ENCODE measurements around the gene ASPRV1. TPM values are rescaled to one million over a fixed set of nuclear protein-coding genes. Genes with fewer than 3 reads are reported as not detected.

Gene ASPRV1
- polyA plus RNA-seq, 2 of the 4 experiments (the other 2 are of a cell fraction), result 0.36 TPM

DNA sequence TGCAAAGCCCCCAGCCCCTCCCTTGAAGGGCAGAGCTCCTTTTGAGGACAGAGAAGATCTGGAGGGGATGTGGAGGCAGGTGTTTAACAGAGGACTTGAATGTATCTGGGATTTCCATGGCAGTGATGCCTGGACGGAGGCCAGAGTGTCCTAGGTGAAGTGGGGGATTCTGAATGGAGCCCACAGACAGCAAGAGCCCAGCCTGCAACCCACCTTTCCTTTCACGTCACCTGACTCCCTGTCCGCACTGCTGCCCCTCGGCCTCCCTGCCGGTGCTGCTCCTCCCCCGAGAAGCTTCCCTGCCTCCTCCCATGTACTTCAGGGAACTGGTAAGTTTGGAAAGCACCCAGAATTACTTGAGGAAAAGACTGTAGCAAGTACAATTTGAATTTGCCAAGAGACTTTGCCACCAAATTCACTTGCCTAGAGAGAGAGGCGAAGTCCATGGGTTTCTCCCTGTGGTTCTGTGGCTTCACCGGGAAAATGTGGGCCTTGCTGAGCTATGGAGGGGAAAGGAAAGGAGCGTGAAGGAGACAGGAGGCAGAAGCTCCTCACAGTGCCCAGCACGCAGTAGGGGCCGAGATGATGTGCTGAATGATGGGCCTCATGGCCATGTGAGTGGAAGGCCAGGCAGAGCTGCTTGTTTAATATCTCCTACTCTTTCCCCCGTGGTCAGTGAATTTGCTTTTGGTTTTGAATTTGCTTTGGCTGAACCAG, 13.9 kb upstream of the ASPRV1 start:
- DNase-seq (ENCODE audit: low read depth in 1 of 2, low spot score in 1 of 2) (no peak), ATAC-seq (no peak), FAIRE-seq (no peak)
- no peak overlapping the region for H3K27ac ChIP-seq
- ChIA-PET POLR2A (no interaction called here), CTCF (interaction anchor here (0.8 to 2.3 kb wide), 3 partner anchors 9 to 94 kb away, joined by 3 to 5 read pairs (median 3); no protein-coding TSS in a partner anchor)
- TF ChIP-seq KDM5A (IDR thresholded peaks at IDR 0.05) (no peak), HEYL (CRISPR knock-in tag; IDR thresholded peaks at IDR 0.05) (no peak), MYC (IDR thresholded peaks at IDR 0.05; ENCODE audit: borderline replicate concordance, low read length) (no peak), HOXA7 (CRISPR knock-in tag; IDR thresholded peaks at IDR 0.05) (no peak), RCOR1 (IDR thresholded peaks at IDR 0.05; ENCODE audit: low read depth, low read length) (no peak), PBX3 (IDR thresholded peaks at IDR 0.05) (no peak)
- no peaks in the 10 kb centered on the region for H3K9me3 ChIP-seq
- peaks cover 2% of the 10 kb centered on the region; the same call in 2 of the 3 replicates for H3K4me1 ChIP-seq
- no peak overlapping the region for H3K4me2 ChIP-seq
- 82% methylated on average over 12 of the region's 12 CpGs for whole genome bisulfite sequencing (ENCODE audit: missing lambda C conversion rate)
- no peak overlapping the region for H3K4me3 ChIP-seq

DNA sequence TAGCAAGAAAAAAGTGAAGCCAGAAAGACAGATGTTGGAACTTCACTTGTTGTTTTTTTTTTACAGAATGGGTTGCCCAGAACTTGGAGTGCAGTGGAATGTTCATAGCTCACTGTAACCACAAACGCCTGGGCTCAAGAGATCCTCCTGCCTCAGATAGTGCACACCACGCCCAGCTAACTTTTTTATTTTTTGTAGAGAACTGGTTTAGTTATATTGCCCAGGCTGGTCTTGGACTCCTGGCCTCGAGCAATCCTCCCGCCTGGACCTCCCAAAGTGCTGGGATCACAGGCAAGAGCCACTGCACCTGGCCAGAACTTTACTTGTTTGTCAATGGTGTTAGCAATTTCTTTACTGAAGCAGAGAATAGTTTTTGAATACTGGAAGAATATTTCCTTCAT, 11.9 kb upstream of the ASPRV1 start:
- Histone ChIP-seq H3K4me2 (no peak overlapping the region), H3K4me1 (no peaks in the 10 kb centered on the region), H3K9me3 (no peaks in the 10 kb centered on the region), H3K27ac (no peak overlapping the region), H3K4me3 (no peak overlapping the region)
- no peak for ATAC-seq
- no peak for TF ChIP-seq SREBF2 (IDR thresholded peaks at IDR 0.05)
- TF ChIP-seq NPAS2 (CRISPR knock-in tag; IDR thresholded peaks at IDR 0.05; ENCODE audit: borderline replicate concordance), result no peak
- no peak for TF ChIP-seq FOSL2 (IDR thresholded peaks at IDR 0.05)
- no peak for TF ChIP-seq FOSL2 (CRISPR knock-in tag; IDR thresholded peaks at IDR 0.05)
- no peak for TF ChIP-seq GATA3 (IDR thresholded peaks at IDR 0.05; ENCODE audit: borderline replicate concordance)
- TF ChIP-seq EHMT2 (IDR thresholded peaks at IDR 0.05; ENCODE audit: low read depth), result no peak
- TF ChIP-seq CHD2 (IDR thresholded peaks at IDR 0.05; ENCODE audit: low read length, partially characterized antibody), result no peak
- TF ChIP-seq TFCP2L1 (CRISPR knock-in tag; IDR thresholded peaks at IDR 0.05), result no peak
- no peak for TF ChIP-seq NR3C1 (IDR thresholded peaks at IDR 0.05)
- TF ChIP-seq MAX (IDR thresholded peaks at IDR 0.05), result no peak
- TF ChIP-seq FOXS1 (CRISPR knock-in tag; IDR thresholded peaks at IDR 0.05), result no peak
- no peak for TF ChIP-seq ZFP36 (IDR thresholded peaks at IDR 0.05; ENCODE audit: borderline replicate concordance, partially characterized antibody)
- no peak for TF ChIP-seq CEBPB (IDR thresholded peaks at IDR 0.05)
- TF ChIP-seq MAZ (IDR thresholded peaks at IDR 0.05; ENCODE audit: borderline replicate concordance, low read depth, low read length), result no peak
- TF ChIP-seq USF2 (IDR thresholded peaks at IDR 0.05), result no peak
- TF ChIP-seq PBX3 (IDR thresholded peaks at IDR 0.05), result no peak
- TF ChIP-seq, protein P1, sequence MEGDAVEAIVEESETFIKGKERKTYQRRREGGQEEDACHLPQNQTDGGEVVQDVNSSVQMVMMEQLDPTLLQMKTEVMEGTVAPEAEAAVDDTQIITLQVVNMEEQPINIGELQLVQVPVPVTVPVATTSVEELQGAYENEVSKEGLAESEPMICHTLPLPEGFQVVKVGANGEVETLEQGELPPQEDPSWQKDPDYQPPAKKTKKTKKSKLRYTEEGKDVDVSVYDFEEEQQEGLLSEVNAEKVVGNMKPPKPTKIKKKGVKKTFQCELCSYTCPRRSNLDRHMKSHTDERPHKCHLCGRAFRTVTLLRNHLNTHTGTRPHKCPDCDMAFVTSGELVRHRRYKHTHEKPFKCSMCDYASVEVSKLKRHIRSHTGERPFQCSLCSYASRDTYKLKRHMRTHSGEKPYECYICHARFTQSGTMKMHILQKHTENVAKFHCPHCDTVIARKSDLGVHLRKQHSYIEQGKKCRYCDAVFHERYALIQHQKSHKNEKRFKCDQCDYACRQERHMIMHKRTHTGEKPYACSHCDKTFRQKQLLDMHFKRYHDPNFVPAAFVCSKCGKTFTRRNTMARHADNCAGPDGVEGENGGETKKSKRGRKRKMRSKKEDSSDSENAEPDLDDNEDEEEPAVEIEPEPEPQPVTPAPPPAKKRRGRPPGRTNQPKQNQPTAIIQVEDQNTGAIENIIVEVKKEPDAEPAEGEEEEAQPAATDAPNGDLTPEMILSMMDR (IDR thresholded peaks at IDR 0.05), result no peak
- TF ChIP-seq PHF8 (IDR thresholded peaks at IDR 0.05; ENCODE audit: borderline replicate concordance, low read depth), result no peak
- TF ChIP-seq NFE2L2 (conservative IDR thresholded peaks at IDR 0.05; ENCODE audit: low read length), result no peak
- ChIA-PET POLR2A (no interaction called here), CTCF (interaction anchor here (0.9 to 1.4 kb wide), 3 partner anchors 10 to 97 kb away, joined by 3 read pairs; partner anchors contain the start of gene ASPRV1)
- 52% methylated on average over 4 of the region's 4 CpGs for WGBS (ENCODE audit: missing lambda C conversion rate)
- DNase-seq (ENCODE audit: low read depth in 1 of 2, low spot score in 1 of 2), result no peak
- no peak for FAIRE-seq
